Measurements from ENCODE around the gene UGCG.

GRCh38 chr9:111909444-111909843 lies 12.8 kb downstream of the UGCG start:
- TF ChIP-seq POLR2AphosphoS5 (IDR thresholded peaks at IDR 0.05) (no peak), CTCF (IDR thresholded peaks at IDR 0.05) (no peak), POLR2A (IDR thresholded peaks at IDR 0.05) (no peak)

Data from breast epithelium (tissue), 3 donors.